Measurements from ENCODE around the gene SETD3.

- TF ChIP-seq POLR2AphosphoS5 (IDR thresholded peaks at IDR 0.05; ENCODE audit: low read depth, low read length) (no peak), TAF1 (IDR thresholded peaks at IDR 0.05; ENCODE audit: borderline replicate concordance, insufficient read depth, low read length) (no peak), SIN3A (IDR thresholded peaks at IDR 0.05; ENCODE audit: borderline replicate concordance, insufficient read depth, low read length) (no peak), REST (IDR thresholded peaks at IDR 0.05; ENCODE audit: insufficient read depth in 1 of 2, low read depth in 2 of 2, low read length in 2 of 2) (no peak)
These were observed 19.1 kb downstream of the SETD3 start for GRCh38 chr14:99461411-99462085.

Measured in PFSK-1 (cell line).